HG03196 (cell line): Measurements from ENCODE around the gene SPATA21.
"Not testable (repeated sequence)": the region's sequence is repeated elsewhere in the genome, so short reads cannot be mapped to it uniquely, and the experiment has no call there.

Experiments used
- ATAC-seq: cut with Tn5 transposase; IDR thresholded peaks from one replicate; pipeline ENCODE4 v1.9.1; 2021; ENCODE audit not compliant: unreplicated experiment

The SPATA21 gene

DNA sequence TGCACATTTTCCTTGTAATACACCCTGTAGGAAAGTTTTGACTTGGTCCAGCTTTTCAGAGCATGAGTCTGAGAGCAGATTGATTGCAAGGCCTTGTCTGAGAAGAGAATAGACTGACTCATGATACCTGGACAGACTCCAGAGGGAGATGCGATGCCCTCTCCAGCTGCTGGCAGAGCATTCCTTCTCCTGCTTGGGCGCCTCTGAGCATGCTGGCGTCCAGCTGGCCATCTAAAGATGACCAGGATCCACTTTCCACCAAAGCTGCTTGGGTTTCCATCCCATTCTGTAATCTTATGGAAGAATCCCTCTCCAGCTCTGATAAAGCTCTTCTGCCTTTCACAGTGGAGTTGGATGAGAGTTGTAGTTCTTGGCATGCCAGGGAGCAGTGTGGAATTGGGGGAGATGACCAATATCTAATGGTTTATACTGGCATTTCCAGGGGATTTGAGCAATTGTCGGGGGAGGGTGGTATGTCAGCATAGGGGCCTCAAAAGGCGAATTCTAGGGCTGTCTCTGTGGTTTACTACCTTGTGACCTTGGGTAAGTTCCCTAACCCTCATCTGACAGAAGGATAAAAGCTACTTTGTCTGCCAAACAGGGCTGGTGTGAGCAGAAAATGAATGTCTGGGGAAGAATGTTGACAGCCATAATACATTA, 50.6 kb downstream of the SPATA21 start:
- ATAC-seq, result no peak

- ATAC-seq, result no peak
Observed at GRCh38 chr1:16385659-16386453, 51.4 kb downstream of the SPATA21 start.

DNA sequence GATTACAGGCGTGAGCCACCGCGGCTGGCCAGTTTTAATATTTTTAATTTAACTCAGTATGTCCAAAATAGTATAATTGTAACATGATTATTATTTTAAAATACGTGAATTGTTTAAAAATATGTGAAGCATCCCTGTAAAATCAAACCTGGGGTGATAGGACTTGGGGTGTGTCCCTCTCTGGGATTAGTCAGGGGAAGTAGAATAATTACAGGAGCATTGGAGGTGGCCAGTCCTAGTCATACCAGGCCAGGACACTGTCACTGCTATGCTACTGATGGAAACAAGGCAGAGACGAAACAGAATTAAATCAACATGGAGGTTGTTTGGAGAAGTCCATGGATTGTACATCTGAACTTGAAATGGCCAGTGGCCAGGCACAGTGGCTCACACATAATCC, 53.3 kb downstream of the SPATA21 start:
- ATAC-seq, result no peak

GRCh38 chr1:16380868-16381267, 56.4 kb downstream of the SPATA21 start:
- ATAC-seq, result no peak

GRCh38 chr1:16378443-16378842, 58.8 kb downstream of the SPATA21 start:
- no peak for ATAC-seq

- no peak for ATAC-seq
Observed at GRCh38 chr1:16376971-16377370, 60.3 kb downstream of the SPATA21 start.

DNA sequence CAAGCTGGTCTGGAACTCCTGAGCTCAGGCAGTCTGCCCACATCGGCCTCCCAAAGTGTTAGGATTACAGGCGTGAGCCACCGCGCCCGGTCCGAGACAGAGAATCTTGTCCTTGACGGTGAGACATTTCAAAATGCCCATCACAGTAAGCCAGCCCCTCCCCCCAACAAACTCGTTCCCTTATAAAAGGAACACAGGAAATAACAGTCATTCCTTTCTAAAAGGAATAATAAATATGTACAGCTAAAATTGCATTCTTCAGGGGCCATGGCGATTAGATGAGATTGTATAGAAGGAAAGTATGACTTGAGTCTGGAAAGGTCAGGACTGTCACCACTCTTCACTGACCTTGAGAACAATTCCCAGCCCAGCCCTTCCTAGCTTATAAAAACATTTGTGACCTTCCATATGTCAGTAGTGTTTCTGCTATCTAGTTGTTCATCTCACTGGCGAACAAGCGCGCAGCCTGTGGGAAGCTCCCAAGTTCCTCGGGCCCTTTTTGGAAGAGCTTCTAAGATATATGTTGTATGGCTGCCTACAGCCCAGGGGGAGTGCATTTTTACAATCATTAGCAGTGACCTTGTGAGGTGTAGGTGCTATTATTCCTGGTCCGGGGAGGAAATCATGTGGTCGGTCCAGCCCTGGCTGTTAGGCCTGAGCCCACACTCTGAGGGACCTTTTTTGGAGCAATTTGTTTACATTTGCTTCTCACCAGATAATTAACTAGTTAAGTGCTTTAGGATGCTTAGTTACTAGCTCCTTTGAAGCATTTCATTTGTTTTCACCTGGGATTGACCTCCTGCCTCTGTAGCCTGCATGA, 61.5 kb downstream of the SPATA21 start:
- no peak for ATAC-seq

DNA sequence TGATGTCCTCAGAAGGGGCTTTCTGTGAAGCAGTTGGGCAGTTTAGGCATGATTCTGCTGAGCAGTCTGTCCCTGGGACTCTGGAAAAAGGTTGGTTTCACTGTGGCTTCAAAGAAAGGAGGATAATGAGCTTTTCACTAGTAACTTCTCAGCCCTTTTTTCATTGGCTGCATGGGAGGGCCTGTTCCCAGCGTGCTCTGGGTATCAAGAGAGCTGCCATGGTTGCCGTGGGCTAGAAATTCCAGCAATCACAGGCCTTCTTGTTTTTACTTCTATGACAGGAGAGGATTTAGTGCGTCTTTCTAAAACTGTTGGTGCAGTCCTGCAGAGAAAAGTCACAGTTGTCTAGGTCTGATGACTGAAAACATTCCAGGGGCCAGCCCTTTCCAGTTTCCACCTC, 63.0 kb downstream of the SPATA21 start:
- no peak for ATAC-seq

- ATAC-seq, result no peak
Observed at GRCh38 chr1:16372535-16373285, 64.5 kb downstream of the SPATA21 start.

- no peak for ATAC-seq
Observed at GRCh38 chr1:16371725-16372124, 65.5 kb downstream of the SPATA21 start.

GRCh38 chr1:16369821-16370220, 67.4 kb downstream of the SPATA21 start:
- no peak for ATAC-seq

GRCh38 chr1:16367968-16368890, 69.0 kb downstream of the SPATA21 start:
- no peak for ATAC-seq

- peak; percentile 62 for ATAC-seq
Observed at GRCh38 chr1:16367258-16367967, 69.8 kb downstream of the SPATA21 start.

GRCh38 chr1:16366722-16367257, 70.4 kb downstream of the SPATA21 start, which contains the start of gene SZRD1:
Gene SZRD1, plus strand, starts transcription at chr1:16367242. Its CDS starts 16 bp downstream, at chr1:16367258.
- ATAC-seq, result peak; percentile 81

- ATAC-seq, result not testable (repeated sequence)
Observed at GRCh38 chr1:16365146-16365498, 72.1 kb downstream of the SPATA21 start.

GRCh38 chr1:16356867-16357266, 80.4 kb downstream of the SPATA21 start:
- ATAC-seq, result no peak

- no peak for ATAC-seq
Observed at GRCh38 chr1:16354619-16355018, 82.6 kb downstream of the SPATA21 start.

- ATAC-seq, result no peak
Observed at GRCh38 chr1:16352842-16353535, 84.2 kb downstream of the SPATA21 start.
